Stomach (tissue), 4 donors: ENCODE data around the gene CCDC138.
"Not testable (repeated sequence)": the region's sequence is repeated elsewhere in the genome, so short reads cannot be mapped to it uniquely, and the experiment has no call there.

Experiments used
- CTCF ChIP-seq, 7 experiments: fragments of 450-650 bp in 4 of 7; fragments of 200-600 bp in 3 of 7; sonication (generic) in 3 of 7; IDR thresholded peaks; one replicate each; pipeline ENCODE4 v1.5.1; 2016 to 2019; ENCODE audit warnings: antibody characterized with exemption in 7 of 7, control low read depth in 2 of 7, mild to moderate bottlenecking in 1 of 7
- EP300 ChIP-seq: sonication (generic); formaldehyde crosslinking; IDR thresholded peaks from one replicate; pipeline ENCODE4 v1.6.1; 2017; ENCODE audit warnings: antibody characterized with exemption
- POLR2A ChIP-seq, 4 donors: fragments of 450-650 bp; IDR thresholded peaks; one replicate each; pipeline ENCODE4 v1.6.1; 2016; ENCODE audit warnings: antibody characterized with exemption in 4 of 4, control low read depth in 2 of 4, mild to moderate bottlenecking in 1 of 4, moderate library complexity in 1 of 4
- POLR2AphosphoS5 ChIP-seq, 3 donors: sonication (generic); formaldehyde crosslinking; IDR thresholded peaks; one replicate each; pipeline ENCODE4 v1.6.1; 2016; ENCODE audit warnings: antibody characterized with exemption in 3 of 3

- not testable (repeated sequence) for TF ChIP-seq CTCF (IDR thresholded peaks at IDR 0.05); POLR2A (IDR thresholded peaks at IDR 0.05); POLR2AphosphoS5 (IDR thresholded peaks at IDR 0.05); EP300
These were observed 19.9 kb upstream of the CCDC138 start for GRCh38 chr2:108766671-108767070.
